Uterus (tissue), 2 donors: ENCODE results near the gene DMC1.

Experiments used
- POLR2A ChIP-seq, 2 donors: fragments of 450-650 bp; IDR thresholded peaks; one replicate each; pipeline ENCODE4 v1.6.1; 2016; ENCODE audit warnings: antibody characterized with exemption in 2 of 2, mild to moderate bottlenecking in 1 of 2, moderate library complexity in 1 of 2
- TF ChIP-seq, protein P1 (sequence below), 4 experiments: fragments of 200-600 bp in 2 of 4; fragments of 450-650 bp in 2 of 4; sonication (generic) in 2 of 4; IDR thresholded peaks; one replicate each; pipeline ENCODE4 v1.5.1; 2016 to 2019; ENCODE audit warnings: antibody characterized with exemption in 4 of 4, mild to moderate bottlenecking in 2 of 4, moderate library complexity in 1 of 4

- no peak for TF ChIP-seq POLR2A (IDR thresholded peaks at IDR 0.05)
- TF ChIP-seq, protein P1, sequence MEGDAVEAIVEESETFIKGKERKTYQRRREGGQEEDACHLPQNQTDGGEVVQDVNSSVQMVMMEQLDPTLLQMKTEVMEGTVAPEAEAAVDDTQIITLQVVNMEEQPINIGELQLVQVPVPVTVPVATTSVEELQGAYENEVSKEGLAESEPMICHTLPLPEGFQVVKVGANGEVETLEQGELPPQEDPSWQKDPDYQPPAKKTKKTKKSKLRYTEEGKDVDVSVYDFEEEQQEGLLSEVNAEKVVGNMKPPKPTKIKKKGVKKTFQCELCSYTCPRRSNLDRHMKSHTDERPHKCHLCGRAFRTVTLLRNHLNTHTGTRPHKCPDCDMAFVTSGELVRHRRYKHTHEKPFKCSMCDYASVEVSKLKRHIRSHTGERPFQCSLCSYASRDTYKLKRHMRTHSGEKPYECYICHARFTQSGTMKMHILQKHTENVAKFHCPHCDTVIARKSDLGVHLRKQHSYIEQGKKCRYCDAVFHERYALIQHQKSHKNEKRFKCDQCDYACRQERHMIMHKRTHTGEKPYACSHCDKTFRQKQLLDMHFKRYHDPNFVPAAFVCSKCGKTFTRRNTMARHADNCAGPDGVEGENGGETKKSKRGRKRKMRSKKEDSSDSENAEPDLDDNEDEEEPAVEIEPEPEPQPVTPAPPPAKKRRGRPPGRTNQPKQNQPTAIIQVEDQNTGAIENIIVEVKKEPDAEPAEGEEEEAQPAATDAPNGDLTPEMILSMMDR (IDR thresholded peaks at IDR 0.05), result no peak
Measured at GRCh38 chr22:38608992-38609750, 39.2 kb upstream of the DMC1 start.
